ENCODE data around the gene KCTD6.

- no peak for TF ChIP-seq CTCF (conservative IDR thresholded peaks at IDR 0.05; ENCODE audit: low read length)
- no peak for TF ChIP-seq EZH2phosphoT487 (IDR thresholded peaks at IDR 0.05; ENCODE audit: borderline replicate concordance, low read depth, low read length)
Observed at GRCh38 chr3:58522759-58523425, 31.0 kb downstream of the KCTD6 start.
